ENCODE results near the gene ANXA8.
"Not testable (repeated sequence)": the region's sequence is repeated elsewhere in the genome, so short reads cannot be mapped to it uniquely, and the experiment has no call there.

ANXA8 gene

GRCh38 chr10:47483923-47484322, at the start of gene ANXA8:
Gene ANXA8 (minus strand): TSS chr10:47484115. CDS start chr10:47483933, 182 bp downstream.
- DNase-seq, result not testable (repeated sequence)

GRCh38 chr10:47523475-47523874, 39.6 kb upstream of the ANXA8 start, which contains the start of gene AGAP9:
Gene AGAP9 (minus strand): TSS chr10:47523638. CDS start chr10:47523526, 112 bp downstream.
- DNase-seq, result not testable (repeated sequence)

- DNase-seq, result not testable (repeated sequence)
Observed at GRCh38 chr10:47502313-47502712, 18.4 kb upstream of the ANXA8 start.

GRCh38 chr10:47494226-47494625, 10.3 kb upstream of the ANXA8 start:
- not testable (repeated sequence) for DNase-seq

- not testable (repeated sequence) for DNase-seq
Observed at GRCh38 chr10:47491600-47491999, 7.7 kb upstream of the ANXA8 start, which contains the start of gene FAM25G. Gene FAM25G (minus strand): TSS chr10:47491700. CDS start chr10:47491674, 26 bp downstream.

GRCh38 chr10:47489630-47490029, 5.7 kb upstream of the ANXA8 start:
- DNase-seq, result not testable (repeated sequence)

- not testable (repeated sequence) for DNase-seq
Observed at GRCh38 chr10:47485943-47486342, 2.0 kb upstream of the ANXA8 start.

- DNase-seq, result not testable (repeated sequence)
Observed at GRCh38 chr10:47484786-47485185, 871 bp upstream of the ANXA8 start.

- DNase-seq, result not testable (repeated sequence)
Observed at GRCh38 chr10:47482367-47482766, 1.5 kb downstream of the ANXA8 start.

GRCh38 chr10:47481768-47482181, 2.1 kb downstream of the ANXA8 start:
- not testable (repeated sequence) for DNase-seq

- not testable (repeated sequence) for DNase-seq
Observed at GRCh38 chr10:47481182-47481766, 2.6 kb downstream of the ANXA8 start.

GRCh38 chr10:47480133-47480532, 3.8 kb downstream of the ANXA8 start:
- not testable (repeated sequence) for DNase-seq

GRCh38 chr10:47478114-47478513, 5.8 kb downstream of the ANXA8 start:
- DNase-seq, result not testable (repeated sequence)

GRCh38 chr10:47477078-47477477, 6.8 kb downstream of the ANXA8 start:
- DNase-seq, result not testable (repeated sequence)

GRCh38 chr10:47475101-47475500, 8.8 kb downstream of the ANXA8 start:
- not testable (repeated sequence) for DNase-seq

- DNase-seq, result not testable (repeated sequence)
Observed at GRCh38 chr10:47473516-47473915, 10.4 kb downstream of the ANXA8 start.

- not testable (repeated sequence) for DNase-seq
Observed at GRCh38 chr10:47472647-47473046, 11.3 kb downstream of the ANXA8 start.

- DNase-seq, result not testable (repeated sequence)
Observed at GRCh38 chr10:47472072-47472471, 11.8 kb downstream of the ANXA8 start.

- not testable (repeated sequence) for DNase-seq
Observed at GRCh38 chr10:47468731-47469528, 15.0 kb downstream of the ANXA8 start.

- DNase-seq, result not testable (repeated sequence)
Observed at GRCh38 chr10:47467957-47468356, 16.0 kb downstream of the ANXA8 start.

- not testable (repeated sequence) for DNase-seq
Observed at GRCh38 chr10:47467458-47467857, 16.5 kb downstream of the ANXA8 start.

GRCh38 chr10:47465216-47465917, 18.5 kb downstream of the ANXA8 start:
- not testable (repeated sequence) for DNase-seq
